Dendritic cell treated with granulocyte-macrophage colony-stimulating factor and Interleukin-4, amounts not matched to agents 40 ng/mL and 50 ng/mL, for 4 days (primary cell): ENCODE data around the gene CC2D2B.
"Not testable (repeated sequence)": the region's sequence is repeated elsewhere in the genome, so short reads cannot be mapped to it uniquely, and the experiment has no call there.

ENCODE experiments used
- H3K27ac Mint-ChIP-seq: one replicate; pipeline ENCODE4 v1.8.0; 2022; ENCODE audit warnings: mild to moderate bottlenecking, mixed read lengths
- H3K27me3 Mint-ChIP-seq: one replicate; pipeline ENCODE4 v1.8.0; 2022; ENCODE audit warnings: mild to moderate bottlenecking, mixed read lengths
- H3K36me3 Mint-ChIP-seq: one replicate; pipeline ENCODE4 v1.8.0; 2022; ENCODE audit warnings: low read depth, mixed read lengths
- H3K4me1 Mint-ChIP-seq: one replicate; pipeline ENCODE4 v1.8.0; 2022; ENCODE audit warnings: low read depth, mixed read lengths
- H3K4me3 Mint-ChIP-seq: one replicate; pipeline ENCODE4 v1.8.0; 2022; ENCODE audit warnings: mild to moderate bottlenecking, moderate library complexity, mixed read lengths
- H3K9me3 Mint-ChIP-seq: one replicate; pipeline ENCODE4 v1.8.0; 2022; ENCODE audit warnings: mixed read lengths
- intact Hi-C: fragments of 100-400 bp; cut with micrococcal nuclease; formaldehyde crosslinking; loops from one replicate; pipeline ENCODE4 v1.15.0; 2022

Gene CC2D2B, protein sequence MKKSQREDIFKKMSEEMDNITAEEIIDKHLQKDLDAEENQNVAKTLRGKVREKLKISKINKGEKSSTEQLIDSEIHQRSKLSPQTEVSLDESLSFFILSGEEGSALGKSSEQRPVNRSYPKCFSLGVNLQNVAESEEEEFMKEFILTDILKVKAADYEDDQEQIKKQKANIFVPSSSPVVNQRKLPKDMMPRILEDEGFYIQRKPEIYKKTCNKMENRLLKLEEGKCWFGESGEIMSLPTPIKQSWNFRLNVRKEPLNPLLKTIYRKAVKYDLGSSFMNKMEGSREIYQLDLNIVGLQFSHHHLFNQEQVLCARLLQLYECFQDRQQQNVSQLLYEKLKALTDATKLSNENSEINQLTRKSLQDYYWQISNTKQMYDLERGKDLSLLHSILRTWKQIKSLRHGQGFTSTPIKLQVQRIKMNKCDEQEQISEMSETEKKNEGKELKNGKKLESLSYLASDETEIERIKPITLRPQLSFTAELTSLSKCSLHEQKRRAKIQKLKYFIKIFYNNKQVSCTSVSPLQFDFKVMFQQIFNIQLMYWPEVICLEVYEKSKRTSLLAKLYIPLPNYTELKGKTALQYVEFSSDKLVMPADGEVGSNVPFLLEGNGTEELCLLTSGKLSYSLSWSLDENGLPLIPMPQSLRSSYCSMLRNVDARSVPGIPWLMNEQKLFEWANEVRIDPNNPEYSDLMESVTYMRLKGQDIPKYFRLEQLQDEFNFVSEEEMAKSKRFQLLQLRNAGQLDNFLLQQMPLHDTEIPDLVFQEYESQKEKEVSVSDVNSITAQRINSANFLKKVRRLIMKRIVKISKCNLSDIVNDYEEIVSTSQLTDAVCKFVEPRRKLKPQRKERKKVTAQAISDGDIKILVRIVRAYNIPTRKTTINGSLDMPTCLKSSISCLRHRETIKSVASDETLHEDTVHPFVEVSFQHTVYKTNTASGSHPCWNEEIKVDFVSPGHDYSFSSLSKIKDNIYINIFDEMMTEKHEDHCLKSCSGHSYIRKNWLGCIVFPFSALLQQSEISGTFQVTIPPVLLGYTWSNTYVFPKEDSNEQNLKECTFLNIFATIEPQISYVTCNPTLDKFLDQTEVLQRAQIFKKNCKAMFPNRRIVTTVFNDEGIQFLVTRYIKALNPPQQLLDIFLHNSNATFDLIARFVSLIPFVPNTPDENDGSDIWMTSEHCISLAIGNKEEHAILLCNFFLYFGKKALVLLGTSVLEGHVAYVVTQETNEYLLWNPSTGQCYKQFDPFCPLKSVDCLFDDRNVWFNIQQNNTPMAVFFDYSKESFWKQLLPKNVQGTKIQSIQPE (N-terminal part only)

DNA sequence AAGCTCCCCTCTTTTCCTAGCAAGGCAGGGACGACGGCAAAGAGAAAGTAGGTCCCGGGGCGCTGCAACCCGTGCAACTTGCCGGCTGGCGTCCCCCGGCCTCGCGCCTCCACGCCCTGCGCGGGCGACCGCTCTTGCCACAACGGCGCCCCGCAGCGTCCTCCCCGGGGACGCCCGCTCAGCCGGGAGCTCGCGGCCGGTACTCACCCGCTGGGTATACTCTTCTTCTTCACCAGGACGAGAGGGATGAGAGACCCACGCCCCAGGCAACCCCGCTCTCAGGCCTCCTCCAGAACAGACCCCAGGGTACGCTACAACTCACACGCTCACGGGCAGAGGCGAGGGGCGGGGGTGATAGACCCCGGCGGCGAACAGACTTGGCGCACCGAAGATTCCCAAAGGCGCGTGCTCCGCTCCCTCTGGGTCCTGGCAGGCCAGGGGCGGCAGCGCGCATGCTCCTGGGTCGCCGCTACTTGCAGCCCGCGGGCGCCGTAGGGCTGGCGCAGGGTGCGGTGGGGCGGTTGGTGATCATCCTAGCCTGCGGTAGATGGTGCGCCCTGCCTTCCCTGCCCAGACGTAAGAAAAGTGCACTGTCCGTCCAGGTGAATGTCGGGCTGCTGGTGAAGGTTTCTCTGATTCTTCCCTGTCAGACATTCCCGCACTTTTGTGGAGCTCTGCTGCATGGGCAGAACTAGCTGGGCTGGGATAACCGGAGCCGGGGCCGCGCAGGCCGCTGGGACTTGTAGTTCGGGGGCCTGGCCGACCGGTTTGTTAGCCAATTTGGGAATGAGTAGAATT is at the start of gene CC2D2B:
Gene CC2D2B, plus strand, starts transcription at position 520 of the 798 bp plus-strand sequence. CDS start 3,349 bp downstream, outside the sequence.
- peaks cover 13% of the 10 kb centered on the region for H3K4me1 Mint-ChIP-seq
- peak within 1 kb of the TSS; percentile 87 for H3K4me3 Mint-ChIP-seq
- intact Hi-C loops: no loop called here
- no peaks in the 10 kb centered on the region for H3K9me3 Mint-ChIP-seq
- H3K27me3 Mint-ChIP-seq: no peaks in the 10 kb centered on the region
- H3K36me3 Mint-ChIP-seq: peaks cover 12% of the 10 kb centered on the region
- peak within 1 kb of the TSS; percentile 84 for H3K27ac Mint-ChIP-seq

DNA sequence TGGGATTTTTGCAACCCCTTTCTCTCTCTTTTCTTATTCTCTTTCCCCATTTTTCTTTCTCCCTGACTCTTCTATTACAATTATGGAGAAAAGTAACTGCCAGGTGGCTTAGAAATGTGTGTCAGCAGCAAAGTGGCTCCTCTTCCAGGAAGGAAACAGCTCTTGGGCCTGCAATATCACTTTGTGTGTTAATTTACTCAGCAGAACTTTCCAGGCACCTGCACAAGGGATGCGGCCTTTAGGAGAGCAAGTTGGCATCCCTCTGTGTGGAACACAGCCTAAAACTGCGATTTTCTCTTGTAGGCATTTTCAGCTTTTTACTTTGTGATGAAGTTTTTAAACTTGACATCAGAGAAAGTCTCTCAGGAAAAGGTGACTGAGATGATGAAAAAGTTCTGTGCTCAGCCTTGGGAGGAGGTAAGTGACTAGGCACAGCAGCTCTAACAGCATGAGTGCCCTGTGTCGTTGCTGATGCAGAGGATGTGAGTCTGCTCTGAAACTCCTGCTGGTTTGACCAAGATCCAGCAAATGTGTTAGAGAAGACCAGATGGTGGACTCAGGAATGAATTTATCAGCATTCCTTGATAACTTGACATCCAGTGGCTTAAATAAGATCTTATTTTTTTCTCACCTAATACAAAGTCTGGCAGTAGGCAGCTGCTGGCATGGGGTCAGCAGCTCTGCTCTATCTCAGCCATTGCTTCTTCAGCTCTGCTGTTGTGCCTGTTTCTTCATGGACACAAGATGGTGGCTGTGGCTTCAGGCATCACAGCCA is 47.4 kb upstream of the CC2D2B start:
- intact Hi-C loops: no loop called here
- Mint-ChIP-seq H3K9me3 (no peaks in the 10 kb centered on the region), H3K4me3 (no peak overlapping the region), H3K4me1 (no peaks in the 10 kb centered on the region), H3K27ac (no peak overlapping the region), H3K27me3 (no peaks in the 10 kb centered on the region), H3K36me3 (peaks cover 84% of the 10 kb centered on the region)

DNA sequence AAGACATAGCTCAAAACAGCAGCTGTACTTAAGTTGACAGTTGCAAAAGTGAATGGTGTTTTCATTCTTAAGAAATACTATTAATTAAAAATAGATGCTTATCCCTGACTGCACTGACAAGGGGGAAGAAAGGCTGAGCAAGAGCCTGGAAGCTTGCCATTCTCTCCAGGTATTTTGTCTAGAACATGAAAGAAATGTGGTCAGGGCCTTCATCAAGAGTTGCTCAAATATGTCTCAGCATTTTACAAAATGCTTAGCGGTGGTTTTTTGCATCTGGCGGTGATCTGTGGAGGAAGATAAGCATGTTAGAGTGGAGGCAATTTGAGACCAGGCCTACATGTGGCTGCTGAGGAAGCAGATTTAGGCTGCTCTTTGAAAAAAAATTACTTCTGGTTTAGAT is 46.4 kb upstream of the CC2D2B start:
- Mint-ChIP-seq H3K27ac (no peak overlapping the region), H3K36me3 (peaks cover 84% of the 10 kb centered on the region), H3K4me1 (no peaks in the 10 kb centered on the region), H3K9me3 (no peaks in the 10 kb centered on the region), H3K4me3 (no peak overlapping the region), H3K27me3 (no peaks in the 10 kb centered on the region)
- intact Hi-C loops: no loop called here

DNA sequence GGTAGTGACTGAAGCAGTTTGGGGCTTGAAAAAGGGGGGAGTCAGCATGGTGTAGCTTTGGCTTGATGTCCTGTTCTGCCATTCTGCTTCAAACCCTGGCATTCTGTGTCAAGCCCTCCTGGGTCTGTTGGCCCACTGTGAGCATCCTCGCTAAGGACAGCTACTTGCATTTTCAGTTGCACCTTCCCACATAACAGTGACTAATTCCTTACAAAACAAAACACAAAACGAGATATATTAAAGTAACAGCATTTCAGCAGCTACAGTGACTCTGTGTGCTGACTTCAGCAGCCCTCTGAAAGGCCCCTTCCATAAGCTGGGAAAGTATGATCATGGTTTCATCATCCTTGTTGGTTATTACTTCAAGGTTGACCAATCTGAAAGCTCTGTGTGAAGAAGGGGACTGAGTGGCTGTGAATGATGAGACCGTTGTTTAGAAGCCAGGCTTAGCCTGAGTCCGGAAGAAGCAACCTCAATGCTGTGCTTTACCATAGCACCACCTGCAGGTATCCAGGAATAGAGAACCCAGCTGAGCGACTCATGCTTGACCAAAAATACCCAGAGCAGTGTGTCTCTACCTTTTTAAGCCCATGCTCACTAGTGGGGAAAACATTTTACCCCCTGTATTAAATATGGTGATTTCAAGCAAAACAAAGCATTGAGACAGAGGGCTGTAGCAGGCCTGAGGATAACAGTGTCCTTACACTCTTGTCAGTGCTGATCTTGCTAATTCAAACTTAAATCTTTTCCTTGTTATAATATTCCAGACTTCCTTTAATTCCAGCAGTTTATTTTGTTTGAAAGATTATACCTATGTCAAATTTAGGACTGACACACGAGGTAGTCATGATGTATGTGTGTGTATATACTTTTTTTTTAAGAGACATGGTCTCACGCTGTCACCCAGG is 42.6 kb upstream of the CC2D2B start:
- no peaks in the 10 kb centered on the region for H3K27me3 Mint-ChIP-seq
- peaks cover 84% of the 10 kb centered on the region for H3K36me3 Mint-ChIP-seq
- H3K4me3 Mint-ChIP-seq: no peak overlapping the region
- H3K4me1 Mint-ChIP-seq: no peaks in the 10 kb centered on the region
- H3K27ac Mint-ChIP-seq: peak overlapping the region; percentile 0
- intact Hi-C loops: loop anchor here (1.0 kb wide), 1 partner anchor 171 kb away; no protein-coding TSS in a partner anchor
- H3K9me3 Mint-ChIP-seq: no peaks in the 10 kb centered on the region

DNA sequence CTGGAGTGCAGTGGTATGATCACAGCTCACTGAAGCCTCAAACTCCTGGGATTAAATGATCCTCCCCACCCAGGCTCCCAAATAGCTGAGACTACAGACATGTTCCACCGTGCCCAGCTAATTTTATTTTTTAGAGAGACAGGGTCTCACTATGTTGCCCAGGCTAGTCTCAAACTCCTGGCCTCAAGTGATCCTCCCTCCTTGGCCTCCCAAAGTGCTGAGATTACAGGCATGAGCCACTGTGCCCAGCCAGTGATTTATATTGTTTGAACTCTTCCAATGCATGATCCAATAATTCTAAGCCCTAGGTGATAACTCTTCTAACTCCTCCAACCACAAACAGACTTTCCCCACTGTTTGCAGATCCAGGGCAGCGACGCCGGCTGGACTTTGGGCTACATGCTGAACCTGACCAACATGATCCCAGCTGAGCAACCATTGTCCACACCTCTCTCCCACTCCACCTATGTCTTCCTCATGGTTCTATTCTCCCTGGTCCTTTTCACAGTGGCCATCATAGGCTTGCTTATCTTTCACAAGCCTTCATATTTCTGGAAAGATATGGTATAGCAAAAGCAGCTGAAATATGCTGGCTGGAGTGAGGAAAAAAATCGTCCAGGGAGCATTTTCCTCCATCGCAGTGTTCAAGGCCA is 41.8 kb upstream of the CC2D2B start:
- Mint-ChIP-seq H3K4me3 (no peak overlapping the region), H3K27ac (peak overlapping the region; percentile 0), H3K9me3 (no peaks in the 10 kb centered on the region), H3K27me3 (no peaks in the 10 kb centered on the region), H3K4me1 (no peaks in the 10 kb centered on the region), H3K36me3 (peaks cover 82% of the 10 kb centered on the region)
- intact Hi-C loops: loop anchor here (1.0 kb wide), 1 partner anchor 172 kb away; no protein-coding TSS in a partner anchor

DNA sequence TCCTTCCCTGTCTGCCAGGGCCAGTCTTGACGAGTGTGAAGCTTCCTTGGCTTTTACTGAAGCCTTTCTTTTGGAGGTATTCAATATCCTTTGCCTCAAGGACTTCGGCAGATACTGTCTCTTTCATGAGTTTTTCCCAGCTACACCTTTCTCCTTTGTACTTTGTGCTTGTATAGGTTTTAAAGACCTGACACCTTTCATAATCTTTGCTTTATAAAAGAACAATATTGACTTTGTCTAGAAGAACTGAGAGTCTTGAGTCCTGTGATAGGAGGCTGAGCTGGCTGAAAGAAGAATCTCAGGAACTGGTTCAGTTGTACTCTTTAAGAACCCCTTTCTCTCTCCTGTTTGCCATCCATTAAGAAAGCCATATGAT is 41.3 kb upstream of the CC2D2B start:
- intact Hi-C loops: no loop called here
- H3K27me3 Mint-ChIP-seq: no peaks in the 10 kb centered on the region

DNA sequence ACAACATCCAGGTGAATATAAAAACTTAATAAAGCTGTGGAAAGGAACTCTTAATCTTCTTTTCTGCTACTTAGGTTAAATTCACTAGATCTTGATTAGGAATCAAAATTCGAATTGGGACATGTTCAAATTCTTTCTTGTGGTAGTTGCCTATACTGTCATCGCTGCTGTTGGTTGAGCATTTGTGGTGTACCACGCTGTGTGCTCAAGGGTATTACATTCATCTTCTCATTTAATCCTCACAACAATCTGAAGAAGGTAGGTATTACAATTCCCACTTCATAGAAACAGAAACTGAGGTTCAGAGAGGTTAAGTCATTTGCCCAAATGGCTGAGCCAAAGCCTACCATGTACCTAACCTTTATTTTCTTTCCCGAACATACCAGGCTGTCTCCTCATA is 39.9 kb upstream of the CC2D2B start:
- Mint-ChIP-seq H3K27ac (no peak overlapping the region), H3K4me3 (no peak overlapping the region), H3K9me3 (no peaks in the 10 kb centered on the region), H3K27me3 (no peaks in the 10 kb centered on the region), H3K36me3 (peaks cover 79% of the 10 kb centered on the region), H3K4me1 (no peaks in the 10 kb centered on the region)
- intact Hi-C loops: no loop called here

More for the DNA sequence above, 41.3 kb upstream of the CC2D2B start:
- H3K27ac Mint-ChIP-seq: no peak overlapping the region
- peaks cover 79% of the 10 kb centered on the region for H3K36me3 Mint-ChIP-seq
- no peak overlapping the region for H3K4me3 Mint-ChIP-seq
- no peaks in the 10 kb centered on the region for H3K4me1 Mint-ChIP-seq
- H3K9me3 Mint-ChIP-seq: no peaks in the 10 kb centered on the region

DNA sequence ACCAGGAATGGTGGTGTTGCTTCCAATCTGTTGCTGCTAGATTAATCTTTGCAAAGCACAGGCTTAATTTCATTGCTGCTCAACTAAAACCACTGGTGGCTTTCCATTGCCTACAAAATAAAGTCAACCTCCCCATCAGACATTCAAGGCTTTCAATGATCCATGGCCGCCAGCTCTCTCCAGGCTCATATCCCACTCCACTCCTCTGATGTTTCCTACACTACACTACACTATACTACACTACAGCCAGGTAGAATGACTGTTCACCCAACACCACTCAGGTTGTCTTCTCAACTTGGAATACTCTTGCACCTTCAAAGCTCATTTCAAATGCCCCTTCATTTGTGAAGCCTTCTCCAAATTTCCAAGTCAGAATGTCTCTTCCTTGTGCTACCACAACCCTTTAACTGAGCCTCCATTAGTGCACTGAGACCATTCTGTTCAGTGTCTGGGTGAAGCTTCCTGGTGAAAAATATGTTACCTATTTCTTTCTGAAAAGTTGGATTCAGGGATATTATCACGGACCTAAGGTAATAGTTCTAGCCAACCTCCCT is 35.5 kb upstream of the CC2D2B start:
- H3K27me3 Mint-ChIP-seq: no peaks in the 10 kb centered on the region
- H3K27ac Mint-ChIP-seq: no peak overlapping the region
- intact Hi-C loops: no loop called here
- H3K36me3 Mint-ChIP-seq: peaks cover 73% of the 10 kb centered on the region
- H3K4me1 Mint-ChIP-seq: no peaks in the 10 kb centered on the region
- no peak overlapping the region for H3K4me3 Mint-ChIP-seq
- H3K9me3 Mint-ChIP-seq: peaks cover 10% of the 10 kb centered on the region

DNA sequence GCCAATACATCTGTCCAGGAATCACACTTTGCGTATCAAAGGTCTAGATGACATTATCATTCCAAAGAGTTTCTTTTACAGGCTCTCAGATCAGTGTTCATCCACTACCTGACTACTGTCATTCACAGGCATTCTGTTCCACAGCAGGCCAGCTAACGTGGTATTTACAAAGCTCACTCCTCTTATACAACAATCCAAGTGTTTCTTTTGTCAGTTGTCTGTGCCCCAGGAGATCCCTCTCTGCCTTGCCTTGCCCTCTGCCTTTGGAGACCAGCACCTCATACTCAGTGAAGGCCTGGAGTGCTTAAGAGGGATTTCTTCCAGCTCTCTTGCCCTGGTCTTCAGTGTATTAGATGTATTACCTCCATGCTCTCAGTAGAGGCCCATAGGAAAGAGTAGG is 34.6 kb upstream of the CC2D2B start:
- Mint-ChIP-seq H3K9me3 (peaks cover 10% of the 10 kb centered on the region), H3K27me3 (no peaks in the 10 kb centered on the region), H3K36me3 (peaks cover 64% of the 10 kb centered on the region), H3K4me1 (no peaks in the 10 kb centered on the region), H3K4me3 (no peak overlapping the region), H3K27ac (no peak overlapping the region)
- intact Hi-C loops: no loop called here

DNA sequence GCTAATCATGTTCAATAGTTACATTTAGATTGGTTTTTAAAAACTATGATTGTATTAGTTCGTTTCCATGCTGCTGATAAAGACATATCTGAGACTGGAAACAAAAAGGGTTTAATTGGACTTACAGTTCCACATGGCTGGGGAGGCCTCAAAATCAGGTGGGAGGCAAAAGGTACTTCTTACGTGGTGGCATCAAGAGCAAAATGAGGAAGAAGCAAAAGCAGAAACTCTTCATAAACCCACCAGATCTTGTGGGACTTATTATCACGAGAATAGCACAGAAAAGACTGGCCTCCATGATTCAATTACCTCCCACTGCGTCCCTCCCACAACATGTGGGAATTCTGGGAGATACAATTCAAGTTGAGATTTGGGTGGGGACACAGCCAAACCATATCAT is 34.1 kb upstream of the CC2D2B start:
- Mint-ChIP-seq H3K4me3 (no peak overlapping the region), H3K9me3 (peaks cover 10% of the 10 kb centered on the region), H3K27me3 (no peaks in the 10 kb centered on the region), H3K4me1 (no peaks in the 10 kb centered on the region), H3K27ac (no peak overlapping the region), H3K36me3 (peaks cover 59% of the 10 kb centered on the region)
- intact Hi-C loops: no loop called here

DNA sequence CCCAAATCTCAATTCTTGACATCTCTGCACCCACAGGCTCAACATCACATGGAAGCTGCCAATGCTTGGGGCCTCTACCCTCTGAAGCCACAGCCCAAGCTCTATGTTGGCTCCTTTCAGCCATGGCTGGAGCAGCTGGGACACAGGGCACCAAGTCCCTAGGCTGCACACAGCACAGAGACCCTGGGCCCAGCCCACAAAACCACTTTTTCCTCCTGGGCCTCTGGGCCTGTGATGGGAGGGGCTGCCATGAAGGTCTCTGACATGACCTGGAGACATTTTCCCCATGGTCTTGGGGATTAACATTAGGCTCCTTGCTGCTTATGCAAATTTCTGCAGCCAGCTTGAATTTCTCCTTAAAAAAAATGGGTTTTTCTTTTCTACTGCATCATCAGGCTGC is 33.0 kb upstream of the CC2D2B start:
- H3K27ac Mint-ChIP-seq, intact Hi-C loops, H3K27me3 Mint-ChIP-seq, H3K4me1 Mint-ChIP-seq, H3K9me3 Mint-ChIP-seq, H3K4me3 Mint-ChIP-seq: not testable (repeated sequence)
- H3K36me3 Mint-ChIP-seq: peaks cover 57% of the 10 kb centered on the region
